ENCODE results near the gene ADH6. TPM values are rescaled to one million over a fixed set of nuclear protein-coding genes. Genes with fewer than 3 reads are reported as not detected.
"Not testable (repeated sequence)": the region's sequence is repeated elsewhere in the genome, so short reads cannot be mapped to it uniquely, and the experiment has no call there.

ADH6 gene
- total RNA-seq, 2 experiments from 2014 or later = not detected

- Mint-ChIP-seq H3K4me3 (no peak overlapping the region), H3K36me3 (ENCODE audit: low read depth) (no peaks in the 10 kb centered on the region), H3K4me1 (ENCODE audit: low read depth) (no peaks in the 10 kb centered on the region), H3K9me3 (no peaks in the 10 kb centered on the region), H3K27me3 (ENCODE audit: low read depth) (peaks cover 2% of the 10 kb centered on the region), H3K27ac (no peak overlapping the region)
- intact Hi-C loops (cut with micrococcal nuclease) = no loop called here
- no peak for DNase-seq
- CTCF ChIA-PET = no interaction called here
Observed at GRCh38 chr4:99209671-99210070, 9.4 kb downstream of the ADH6 start.

- no peaks in the 10 kb centered on the region for H3K36me3 Mint-ChIP-seq (ENCODE audit: low read depth)
- H3K9me3 Mint-ChIP-seq = no peaks in the 10 kb centered on the region
- no peak overlapping the region for H3K27ac Mint-ChIP-seq
- DNase-seq = no peak
- H3K4me1 Mint-ChIP-seq (ENCODE audit: low read depth) = no peaks in the 10 kb centered on the region
- intact Hi-C loops (cut with micrococcal nuclease) = no loop called here
- CTCF ChIA-PET = no interaction called here
- H3K27me3 Mint-ChIP-seq (ENCODE audit: low read depth) = peaks cover 2% of the 10 kb centered on the region
- no peak overlapping the region for H3K4me3 Mint-ChIP-seq
Observed at GRCh38 chr4:99208719-99209075, 10.3 kb downstream of the ADH6 start.

GRCh38 chr4:99207911-99208718 lies 10.9 kb downstream of the ADH6 start:
- intact Hi-C loops (cut with micrococcal nuclease) = no loop called here
- no peaks in the 10 kb centered on the region for H3K36me3 Mint-ChIP-seq (ENCODE audit: low read depth)

GRCh38 chr4:99207069-99207743 lies 11.8 kb downstream of the ADH6 start:
- CTCF ChIA-PET = interaction anchor here (1.0 kb wide), 1 partner anchor 10 kb away, joined by 3 read pairs; no protein-coding TSS in a partner anchor
- Mint-ChIP-seq H3K27ac (no peak overlapping the region), H3K9me3 (no peaks in the 10 kb centered on the region), H3K36me3 (ENCODE audit: low read depth) (no peaks in the 10 kb centered on the region), H3K4me1 (ENCODE audit: low read depth) (no peaks in the 10 kb centered on the region), H3K4me3 (no peak overlapping the region), H3K27me3 (ENCODE audit: low read depth) (peaks cover 2% of the 10 kb centered on the region)
- no peak for DNase-seq
- intact Hi-C loops (cut with micrococcal nuclease) = no loop called here

More at GRCh38 chr4:99207911-99208718, 10.9 kb downstream of the ADH6 start:
- Mint-ChIP-seq H3K4me1 (ENCODE audit: low read depth) (no peaks in the 10 kb centered on the region), H3K4me3 (no peak overlapping the region), H3K9me3 (no peaks in the 10 kb centered on the region), H3K27me3 (ENCODE audit: low read depth) (peaks cover 2% of the 10 kb centered on the region), H3K27ac (no peak overlapping the region)
- CTCF ChIA-PET = interaction anchor here (1.0 kb wide), 1 partner anchor 11 kb away, joined by 3 read pairs; no protein-coding TSS in a partner anchor
- DNase-seq = no peak

DNA sequence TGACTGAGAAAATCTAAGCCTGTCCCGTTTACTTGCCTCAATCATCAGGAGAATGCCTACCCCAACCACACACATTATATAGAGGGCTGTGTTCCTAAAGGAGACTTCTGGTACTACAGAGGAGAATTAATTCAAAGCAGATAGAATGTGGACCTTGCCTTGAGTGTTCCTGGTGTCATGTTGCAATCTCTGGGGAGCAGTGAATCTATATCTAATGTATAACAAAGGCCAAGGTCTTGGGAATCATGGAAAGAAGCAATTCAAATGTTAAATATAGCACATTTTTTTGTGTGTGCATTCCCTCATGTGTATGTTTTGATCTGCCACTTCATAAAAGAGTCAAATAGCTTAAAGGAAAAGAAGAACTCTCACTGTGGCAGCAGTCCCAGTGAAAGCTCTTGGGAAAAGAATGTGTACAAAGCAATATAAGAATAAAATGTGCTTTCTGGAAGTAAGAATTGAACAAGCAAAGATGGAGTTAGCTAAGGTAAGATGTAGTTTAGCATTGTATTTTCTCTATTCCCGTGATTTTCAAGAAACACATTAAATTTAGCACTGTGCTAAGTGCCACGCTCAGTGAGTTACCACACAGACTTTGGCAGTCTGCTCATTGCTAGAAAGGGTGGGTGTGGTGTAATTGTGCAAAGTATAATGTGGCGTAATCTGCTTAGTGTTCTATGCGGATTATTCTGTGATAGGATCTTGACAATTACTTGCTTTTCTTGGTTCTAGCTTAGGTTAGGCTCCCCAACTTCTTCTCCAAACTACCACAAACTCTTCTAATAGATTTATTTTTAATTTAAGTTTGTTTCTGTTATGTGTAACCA lies 13.7 kb downstream of the ADH6 start:
- CTCF ChIA-PET = no interaction called here
- no peaks in the 10 kb centered on the region for H3K36me3 Mint-ChIP-seq (ENCODE audit: low read depth)

DNA sequence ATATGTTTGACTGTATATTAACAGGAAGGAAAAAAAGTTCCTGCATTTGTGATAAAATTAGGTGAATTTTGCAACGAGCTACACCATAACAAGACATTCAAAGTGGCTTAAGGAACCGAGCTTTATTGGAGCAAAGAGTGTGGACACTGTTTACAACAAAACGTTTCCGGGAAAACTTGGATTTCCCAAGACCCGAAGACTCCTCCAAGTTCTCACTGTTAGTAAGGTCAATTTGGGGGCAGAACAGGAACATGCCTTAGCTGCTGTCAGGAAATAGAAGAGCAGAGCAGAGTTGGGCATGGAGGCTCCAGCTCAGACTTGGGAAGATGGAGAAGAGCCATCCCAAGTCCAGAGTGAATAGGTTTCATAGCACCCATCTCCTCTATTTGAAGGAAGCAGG lies 16.5 kb downstream of the ADH6 start:
- CTCF ChIA-PET = interaction anchor here (1.1 kb wide), 1 partner anchor 102 kb away, joined by 3 read pairs; no protein-coding TSS in a partner anchor
- Mint-ChIP-seq H3K4me3 (no peak overlapping the region), H3K4me1 (ENCODE audit: low read depth) (no peaks in the 10 kb centered on the region), H3K36me3 (ENCODE audit: low read depth) (no peaks in the 10 kb centered on the region), H3K27me3 (ENCODE audit: low read depth) (peaks cover 2% of the 10 kb centered on the region), H3K9me3 (no peaks in the 10 kb centered on the region), H3K27ac (no peak overlapping the region)
- no peak for DNase-seq
- intact Hi-C loops (cut with micrococcal nuclease) = no loop called here

More for the DNA sequence above, 13.7 kb downstream of the ADH6 start:
- intact Hi-C loops (cut with micrococcal nuclease) = no loop called here
- Mint-ChIP-seq H3K27me3 (ENCODE audit: low read depth) (peaks cover 2% of the 10 kb centered on the region), H3K4me3 (no peak overlapping the region), H3K9me3 (no peaks in the 10 kb centered on the region), H3K27ac (no peak overlapping the region), H3K4me1 (ENCODE audit: low read depth) (no peaks in the 10 kb centered on the region)
- DNase-seq = no peak

- Mint-ChIP-seq H3K9me3 (no peaks in the 10 kb centered on the region), H3K36me3 (ENCODE audit: low read depth) (no peaks in the 10 kb centered on the region), H3K27me3 (ENCODE audit: low read depth) (peaks cover 2% of the 10 kb centered on the region), H3K27ac (no peak overlapping the region), H3K4me1 (ENCODE audit: low read depth) (no peaks in the 10 kb centered on the region), H3K4me3 (no peak overlapping the region)
- CTCF ChIA-PET = interaction anchor here (1.1 kb wide), 1 partner anchor 101 kb away, joined by 3 read pairs; no protein-coding TSS in a partner anchor
- no peak for DNase-seq
- intact Hi-C loops (cut with micrococcal nuclease) = no loop called here
Observed at GRCh38 chr4:99202094-99202493, 17.0 kb downstream of the ADH6 start.

- Mint-ChIP-seq H3K4me1 (ENCODE audit: low read depth) (no peaks in the 10 kb centered on the region), H3K27ac (no peak overlapping the region), H3K27me3 (ENCODE audit: low read depth) (peaks cover 2% of the 10 kb centered on the region), H3K36me3 (ENCODE audit: low read depth) (no peaks in the 10 kb centered on the region), H3K4me3 (no peak overlapping the region), H3K9me3 (no peaks in the 10 kb centered on the region)
- DNase-seq = no peak
- CTCF ChIA-PET = interaction anchor here (1.1 kb wide), 1 partner anchor 101 kb away, joined by 3 read pairs; no protein-coding TSS in a partner anchor
- intact Hi-C loops (cut with micrococcal nuclease) = no loop called here
Observed at GRCh38 chr4:99201690-99202089, 17.4 kb downstream of the ADH6 start.

- CTCF ChIA-PET = interaction anchor here (0.7 kb wide), 1 partner anchor 206 kb away, joined by 6 read pairs; no protein-coding TSS in a partner anchor
- Mint-ChIP-seq H3K36me3 (ENCODE audit: low read depth) (no peaks in the 10 kb centered on the region), H3K27ac (no peak overlapping the region), H3K9me3 (no peaks in the 10 kb centered on the region), H3K4me1 (ENCODE audit: low read depth) (no peaks in the 10 kb centered on the region), H3K4me3 (no peak overlapping the region), H3K27me3 (ENCODE audit: low read depth) (peaks cover 2% of the 10 kb centered on the region)
- no peak for DNase-seq
- intact Hi-C loops (cut with micrococcal nuclease) = no loop called here
Observed at GRCh38 chr4:99200138-99200537, 18.9 kb downstream of the ADH6 start.

DNA sequence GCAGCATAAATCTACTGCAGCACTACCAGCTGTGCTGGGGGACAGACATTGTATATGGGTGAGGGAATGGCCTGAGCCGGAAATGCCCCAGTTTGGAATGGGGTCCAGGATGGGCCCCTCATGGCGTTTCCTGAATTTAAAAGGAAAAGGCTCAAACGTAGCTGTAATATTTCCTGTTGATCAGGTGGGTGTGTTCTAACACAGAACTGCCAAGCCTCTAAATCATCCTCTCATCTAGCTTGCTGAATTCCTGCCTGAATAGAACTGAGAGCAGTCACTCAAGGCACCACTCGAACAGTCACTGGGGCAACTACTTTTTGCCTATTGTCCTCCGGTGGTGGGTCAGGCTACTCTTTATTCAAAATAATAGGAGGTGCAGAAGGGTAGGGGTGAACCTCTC lies 28.7 kb downstream of the ADH6 start:
- DNase-seq = no peak
- H3K4me3 Mint-ChIP-seq = no peak overlapping the region
- H3K27ac Mint-ChIP-seq = no peak overlapping the region
- no peaks in the 10 kb centered on the region for H3K4me1 Mint-ChIP-seq (ENCODE audit: low read depth)
- no peaks in the 10 kb centered on the region for H3K27me3 Mint-ChIP-seq (ENCODE audit: low read depth)
- H3K9me3 Mint-ChIP-seq = peaks cover 26% of the 10 kb centered on the region
- intact Hi-C loops (cut with micrococcal nuclease) = no loop called here
- H3K36me3 Mint-ChIP-seq (ENCODE audit: low read depth) = peaks cover 2% of the 10 kb centered on the region
- CTCF ChIA-PET = no interaction called here

GRCh38 chr4:99189900-99190299 lies 29.1 kb downstream of the ADH6 start:
- CTCF ChIA-PET; intact Hi-C loops (cut with micrococcal nuclease); H3K27ac Mint-ChIP-seq: not testable (repeated sequence)

GRCh38 chr4:99186029-99186428 lies 33.0 kb downstream of the ADH6 start:
- DNase-seq = no peak
- no peak overlapping the region for H3K4me3 Mint-ChIP-seq
- peaks cover 2% of the 10 kb centered on the region for H3K36me3 Mint-ChIP-seq (ENCODE audit: low read depth)
- peaks cover 21% of the 10 kb centered on the region for H3K9me3 Mint-ChIP-seq
- CTCF ChIA-PET = no interaction called here
- no peaks in the 10 kb centered on the region for H3K4me1 Mint-ChIP-seq (ENCODE audit: low read depth)
- H3K27me3 Mint-ChIP-seq (ENCODE audit: low read depth) = no peaks in the 10 kb centered on the region
- H3K27ac Mint-ChIP-seq = no peak overlapping the region
- intact Hi-C loops (cut with micrococcal nuclease) = no loop called here

More at GRCh38 chr4:99189900-99190299, 29.1 kb downstream of the ADH6 start:
- H3K36me3 Mint-ChIP-seq (ENCODE audit: low read depth); H3K4me3 Mint-ChIP-seq; DNase-seq; H3K27me3 Mint-ChIP-seq (ENCODE audit: low read depth); H3K4me1 Mint-ChIP-seq (ENCODE audit: low read depth): not testable (repeated sequence)
- H3K9me3 Mint-ChIP-seq = peaks cover 27% of the 10 kb centered on the region

All from activated naive CD4-positive, alpha-beta T cell treated with anti-CD3 and anti-CD28 coated beads for 36 hours (primary cell).